Stimulated activated CD8-positive, alpha-beta memory T cell treated with anti-CD3 and anti-CD28 coated beads, Interleukin-12 subunit alpha, Interleukin-12 subunit beta, amount 100 ng/mL, for 24 hours (primary cell): ENCODE measurements around the gene S100A4.

Experiments used
- DNase-seq: peaks from one replicate; pipeline ENCODE4 v3.0.0-alpha.2; 2020; ENCODE audit errors: extremely low read depth

Gene S100A4

DNA sequence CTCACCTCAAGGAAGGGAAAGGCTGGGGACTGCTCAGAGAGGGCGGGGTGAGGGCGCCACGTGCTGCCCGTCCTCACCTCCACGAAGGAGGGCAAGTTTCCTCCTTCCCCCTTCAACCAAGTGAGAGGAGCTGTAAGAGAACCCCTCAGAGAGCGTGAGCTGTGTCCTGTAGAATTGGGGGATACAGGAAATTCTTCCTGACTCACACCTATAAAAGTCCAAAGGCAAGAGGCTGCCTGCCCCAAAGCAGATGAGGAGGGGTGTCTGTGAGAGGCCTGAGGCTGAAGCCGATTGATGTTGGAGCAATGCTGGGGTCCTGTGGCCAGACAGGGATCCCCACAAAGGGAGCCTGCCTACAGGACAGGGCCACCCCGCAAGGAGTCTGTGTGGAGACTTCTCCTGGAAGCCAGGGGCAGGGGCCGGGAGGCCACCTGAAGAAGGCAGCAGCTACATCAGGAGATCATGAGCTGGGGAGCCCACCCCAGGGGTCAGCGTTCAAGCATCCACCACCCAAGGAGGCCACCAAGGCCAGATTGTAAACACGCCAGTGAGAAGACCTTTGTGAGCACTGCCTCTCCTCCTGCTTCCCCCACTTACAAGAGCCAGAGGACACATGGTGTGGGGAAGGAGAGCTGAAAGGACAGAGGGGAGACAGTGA, 37.6 kb downstream of the S100A4 start:
- DNase-seq: no peak

- no peak for DNase-seq
Measured at GRCh38 chr1:153506831-153507413, 38.7 kb downstream of the S100A4 start.

- no peak for DNase-seq
Measured at GRCh38 chr1:153506386-153506785, 39.2 kb downstream of the S100A4 start.

DNA sequence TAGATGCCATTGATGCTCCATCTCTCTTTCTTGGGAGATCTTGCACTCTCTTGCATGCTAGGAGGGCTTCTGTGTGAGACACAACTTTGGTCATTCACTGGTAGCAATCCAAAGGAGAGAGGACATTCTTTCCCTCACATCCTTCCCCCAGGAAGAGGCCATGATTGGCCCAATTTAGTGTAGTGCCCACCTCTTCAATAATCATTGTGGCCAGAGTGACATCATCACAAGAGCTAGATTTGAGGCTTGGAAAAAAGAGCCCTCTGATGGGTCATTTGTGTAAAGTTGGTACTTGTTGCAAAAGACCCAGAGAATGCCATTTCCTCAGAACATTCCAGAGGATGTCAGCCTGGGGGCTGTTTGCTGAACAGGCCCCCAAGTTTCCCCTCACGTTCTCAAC, 40.0 kb downstream of the S100A4 start:
- DNase-seq: no peak

DNA sequence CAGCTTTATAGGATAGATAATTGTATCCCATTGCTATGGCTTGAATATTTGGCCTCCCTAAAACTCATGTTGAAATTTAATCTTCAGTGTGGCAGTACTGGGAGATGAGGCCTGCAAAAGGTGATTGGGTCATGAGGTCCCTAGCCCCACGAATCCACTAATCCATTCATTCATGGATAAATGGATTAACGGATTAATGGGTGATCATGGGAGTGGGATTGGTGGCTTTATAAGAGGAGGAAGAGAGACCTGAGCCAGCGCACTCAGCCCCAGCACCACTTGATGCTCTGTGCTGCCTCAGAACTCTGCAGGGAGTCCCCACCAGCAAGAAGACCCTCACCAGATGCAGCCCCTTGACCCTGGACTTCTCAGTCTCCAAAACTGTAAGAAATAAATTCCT, 41.8 kb downstream of the S100A4 start:
- DNase-seq: no peak

GRCh38 chr1:153498746-153499145, 46.9 kb downstream of the S100A4 start:
- DNase-seq: no peak

- DNase-seq: no peak
Measured at GRCh38 chr1:153495536-153495935, 50.1 kb downstream of the S100A4 start.

GRCh38 chr1:153494976-153495535, 50.5 kb downstream of the S100A4 start:
- DNase-seq: peak; percentile 34
